Liver (tissue), 9 donors: Measurements from ENCODE around the gene POLA1. TPM values are rescaled to one million over a fixed set of nuclear protein-coding genes. Genes with fewer than 3 reads are reported as not detected.

ENCODE experiments used
- DNase-seq: peaks from one replicate; pipeline ENCODE4 v3.0.0-alpha.2; 2017; ENCODE audit warnings: low spot score
- H3K27ac ChIP-seq, 2 donors: one replicate each; pipeline ENCODE4 v1.7.0; 2013; ENCODE audit warnings: inconsistent platforms in 2 of 2, low read length in 2 of 2, control low read depth in 1 of 2, low read depth in 1 of 2, mild to moderate bottlenecking in 1 of 2
- H3K27me3 ChIP-seq, 4 donors: one replicate each; pipeline versions ENCODE4 v1.6.1 to v1.7.0; 2013; ENCODE audit warnings: low read length in 3 of 4, inconsistent platforms in 1 of 4, mild to moderate bottlenecking in 1 of 4, moderate library complexity in 1 of 4; ENCODE audit not compliant: control insufficient read depth in 4 of 4, insufficient read depth in 4 of 4
- H3K36me3 ChIP-seq, 4 donors: one replicate each; pipeline versions ENCODE4 v1.6.1 to v1.7.0; 2013; ENCODE audit warnings: low read length in 3 of 4, mild to moderate bottlenecking in 3 of 4, low read depth in 1 of 4, moderate library complexity in 1 of 4; ENCODE audit not compliant: control insufficient read depth in 4 of 4, insufficient read depth in 3 of 4
- H3K4me1 ChIP-seq, 4 donors: one replicate each; pipeline versions ENCODE4 v1.6.1 to v1.7.0; 2013; ENCODE audit warnings: low read length in 3 of 4, mild to moderate bottlenecking in 3 of 4, moderate library complexity in 1 of 4; ENCODE audit not compliant: control insufficient read depth in 4 of 4, insufficient read depth in 4 of 4
- H3K4me3 ChIP-seq, 3 donors: one replicate each; pipeline versions ENCODE4 v1.6.1 to v1.7.0; 2013; ENCODE audit warnings: low read length in 3 of 3, control low read depth in 1 of 3, low read depth in 1 of 3, mild to moderate bottlenecking in 1 of 3
- H3K9ac ChIP-seq, 2 donors: one replicate each; pipeline ENCODE4 v1.7.0; 2013; ENCODE audit warnings: low read length in 2 of 2, mild to moderate bottlenecking in 2 of 2, moderate library complexity in 2 of 2, control low read depth in 1 of 2, low read depth in 1 of 2
- H3K9me3 ChIP-seq, 4 donors: one replicate each; pipeline versions ENCODE4 v1.6.1 to v1.7.0; 2013; ENCODE audit warnings: low read length in 3 of 4; ENCODE audit not compliant: control insufficient read depth in 4 of 4
- FOXA1 ChIP-seq: IDR thresholded peaks from 2 replicates; pipeline ENCODE4 v1.6.1; 2016; ENCODE audit warnings: antibody characterized with exemption
- FOXA2 ChIP-seq: IDR thresholded peaks from 2 replicates; pipeline ENCODE4 v1.6.1; 2016; ENCODE audit warnings: antibody characterized with exemption
- GABPA ChIP-seq, 2 donors: IDR thresholded peaks in 1 of 2; conservative IDR thresholded peaks in 1 of 2; 2 replicates each; pipeline ENCODE4 v1.6.1; 2016; ENCODE audit warnings: antibody characterized with exemption in 2 of 2, mild to moderate bottlenecking in 1 of 2, moderate library complexity in 1 of 2
- HNF4A ChIP-seq, 2 donors: conservative IDR thresholded peaks; 2 replicates each; pipeline ENCODE4 v1.6.1; 2016; ENCODE audit warnings: antibody characterized with exemption in 2 of 2, mild to moderate bottlenecking in 2 of 2
- HNF4G ChIP-seq: IDR thresholded peaks from 2 replicates; pipeline ENCODE4 v1.6.1; 2016; ENCODE audit warnings: antibody characterized with exemption
- NR2F2 ChIP-seq: IDR thresholded peaks from 2 replicates; pipeline ENCODE4 v1.6.1; 2016; ENCODE audit warnings: antibody characterized with exemption
- RAD21 ChIP-seq, 2 donors: IDR thresholded peaks; 2 replicates each; pipeline ENCODE4 v1.6.1; 2016; ENCODE audit warnings: antibody characterized with exemption in 2 of 2, mild to moderate bottlenecking in 2 of 2
- RXRA ChIP-seq, 2 donors: IDR thresholded peaks; 2 replicates each; pipeline ENCODE4 v1.6.1; 2017 to 2018; ENCODE audit warnings: antibody characterized with exemption in 2 of 2, mild to moderate bottlenecking in 1 of 2
- SP1 ChIP-seq: IDR thresholded peaks from 2 replicates; pipeline ENCODE4 v1.6.1; 2018; ENCODE audit warnings: antibody characterized with exemption, mild to moderate bottlenecking
- TAF1 ChIP-seq: conservative IDR thresholded peaks from 2 replicates; pipeline ENCODE4 v1.6.1; 2016; ENCODE audit warnings: antibody characterized with exemption, mild to moderate bottlenecking
- YY1 ChIP-seq: IDR thresholded peaks from 2 replicates; pipeline ENCODE4 v1.6.1; 2016; ENCODE audit warnings: antibody characterized with exemption, mild to moderate bottlenecking
- WGBS: extraction: QIAGEN DNeasy Blood & Tissue Kit; methylation state at CpG from one replicate; pipeline ENCODE4 v1.1.7; 2013; 5-methylcytosine and 5-hydroxymethylcytosine counted together
- polyA plus RNA-seq, 2 donors: library from polyadenylated mRNA; stranded (reverse) in 1 of 2; unstranded in 1 of 2; fragments of 200-250 nt in 1 of 2; fragments of >200 nt in 1 of 2; fragmentation: Nextera tagmentation in 1 of 2; extraction: Ambion mirVana in 1 of 2; gene quantifications; one replicate each; pipeline versions ENCODE4 v1.2.1 to v1.2.3, GENCODE V29; 2013 to 2015
- total RNA-seq, 2 donors: library from RNA; depleted of rRNA; stranded (reverse); fragments of >200 nt; gene quantifications; one replicate each; pipeline ENCODE4 v1.2.3, GENCODE V29; 2014
- TF ChIP-seq, protein P1 (sequence below): IDR thresholded peaks from 2 replicates; pipeline ENCODE4 v1.6.1; 2016; ENCODE audit warnings: antibody characterized with exemption
- TF ChIP-seq, protein P2 (sequence below): IDR thresholded peaks from 2 replicates; pipeline ENCODE4 v1.6.1; 2016; ENCODE audit warnings: antibody characterized with exemption
- TF ChIP-seq, protein P3 (sequence below): fragments of 150-350 bp; IDR thresholded peaks from 2 replicates; pipeline ENCODE4 v1.5.1; 2017; ENCODE audit warnings: improper control_type of control experiment, low read depth, low read length; ENCODE audit not compliant: missing input control
- donor health status: healthy.
- donor health status: healthy.
- donor health status: healthy.
- donor health status: healthy.
- donor health status: healthy.

The POLA1 gene
- total and polyA plus RNA-seq, 4 donors, result 0.93 to 12.7 (median 4.3) TPM

DNA sequence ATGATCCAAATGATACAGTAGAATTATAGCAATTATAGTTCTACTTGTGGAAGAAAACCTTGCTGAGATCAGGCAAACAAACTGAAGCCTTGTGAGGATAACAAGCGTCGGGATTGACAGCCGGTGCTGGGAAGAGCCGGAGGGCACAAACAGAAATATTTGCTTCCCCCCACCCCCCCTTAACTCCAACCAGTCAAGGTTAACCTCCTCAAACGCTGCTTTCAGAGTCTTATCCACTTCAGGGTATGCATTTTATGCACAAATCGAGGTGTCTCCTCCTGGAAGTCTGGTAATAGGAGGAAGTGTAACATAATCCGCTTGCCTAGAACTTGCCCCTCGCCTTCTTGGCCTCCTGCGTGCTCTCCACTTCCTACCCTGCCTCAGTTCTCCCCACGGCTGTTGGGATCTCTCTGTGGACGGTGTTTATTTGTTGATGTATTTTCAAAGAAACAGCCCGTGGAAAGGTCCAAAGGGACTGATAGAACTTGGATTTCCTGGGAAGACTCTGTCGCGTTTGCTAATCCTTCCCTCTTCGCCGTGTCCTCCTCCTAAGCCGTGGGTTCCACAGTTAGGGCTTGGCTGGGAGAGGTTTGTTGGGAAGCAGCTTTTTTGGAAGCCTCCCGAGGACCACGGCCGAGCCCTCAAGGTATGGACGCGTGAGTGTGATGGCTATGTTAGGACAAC, 326.1 kb downstream of the POLA1 start:
- Histone ChIP-seq H3K9ac (no peak overlapping the region), H3K4me1 (peaks cover 3 to 17% (median 8%) of the 10 kb centered on the region in 4 donors), H3K27ac (no peak overlapping the region)

GRCh38 chrX:25020391-25020904, 326.7 kb downstream of the POLA1 start:
- no peak for DNase-seq
- H3K27me3 ChIP-seq, result peaks cover 0 to 31% (median 4%) of the 10 kb centered on the region in 4 donors
- TF ChIP-seq NR2F2 (no peak), RXRA (IDR thresholded peaks at IDR 0.05) (no peak), TAF1 (no peak), FOXA1 (no peak), YY1 (no peak)
- no peak overlapping the region for H3K9ac ChIP-seq
- H3K9me3 ChIP-seq, result no peaks in the 10 kb centered on the region
- H3K27ac ChIP-seq, result no peak overlapping the region
- no peak overlapping the region for H3K4me3 ChIP-seq
- no peaks in the 10 kb centered on the region for H3K36me3 ChIP-seq
- H3K4me1 ChIP-seq, result peaks cover 3 to 15% (median 8%) of the 10 kb centered on the region in 4 donors
- 2% methylated on average over 27 of the region's 27 CpGs for WGBS

More for the DNA sequence above, 326.1 kb downstream of the POLA1 start:
- H3K9me3 ChIP-seq, result no peaks in the 10 kb centered on the region
- DNase-seq, result no peak
- H3K27me3 ChIP-seq, result peaks cover 0 to 31% (median 5%) of the 10 kb centered on the region in 4 donors
- no peaks in the 10 kb centered on the region for H3K36me3 ChIP-seq
- TF ChIP-seq, protein P1, sequence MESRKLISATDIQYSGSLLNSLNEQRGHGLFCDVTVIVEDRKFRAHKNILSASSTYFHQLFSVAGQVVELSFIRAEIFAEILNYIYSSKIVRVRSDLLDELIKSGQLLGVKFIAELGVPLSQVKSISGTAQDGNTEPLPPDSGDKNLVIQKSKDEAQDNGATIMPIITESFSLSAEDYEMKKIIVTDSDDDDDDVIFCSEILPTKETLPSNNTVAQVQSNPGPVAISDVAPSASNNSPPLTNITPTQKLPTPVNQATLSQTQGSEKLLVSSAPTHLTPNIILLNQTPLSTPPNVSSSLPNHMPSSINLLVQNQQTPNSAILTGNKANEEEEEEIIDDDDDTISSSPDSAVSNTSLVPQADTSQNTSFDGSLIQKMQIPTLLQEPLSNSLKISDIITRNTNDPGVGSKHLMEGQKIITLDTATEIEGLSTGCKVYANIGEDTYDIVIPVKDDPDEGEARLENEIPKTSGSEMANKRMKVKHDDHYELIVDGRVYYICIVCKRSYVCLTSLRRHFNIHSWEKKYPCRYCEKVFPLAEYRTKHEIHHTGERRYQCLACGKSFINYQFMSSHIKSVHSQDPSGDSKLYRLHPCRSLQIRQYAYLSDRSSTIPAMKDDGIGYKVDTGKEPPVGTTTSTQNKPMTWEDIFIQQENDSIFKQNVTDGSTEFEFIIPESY, result no peak
- TF ChIP-seq HNF4A (conservative IDR thresholded peaks at IDR 0.05) (no peak), TAF1 (no peak), NR2F2 (no peak), FOXA1 (no peak), RXRA (IDR thresholded peaks at IDR 0.05) (no peak), SP1 (no peak), GABPA (IDR thresholded peaks at IDR 0.05 in 1 of 2, conservative IDR thresholded peaks at IDR 0.05 in 1 of 2) (no peak), YY1 (no peak), HNF4G (no peak)
- TF ChIP-seq, protein P2, sequence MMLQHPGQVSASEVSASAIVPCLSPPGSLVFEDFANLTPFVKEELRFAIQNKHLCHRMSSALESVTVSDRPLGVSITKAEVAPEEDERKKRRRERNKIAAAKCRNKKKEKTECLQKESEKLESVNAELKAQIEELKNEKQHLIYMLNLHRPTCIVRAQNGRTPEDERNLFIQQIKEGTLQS, result no peak
- TF ChIP-seq, protein P3, sequence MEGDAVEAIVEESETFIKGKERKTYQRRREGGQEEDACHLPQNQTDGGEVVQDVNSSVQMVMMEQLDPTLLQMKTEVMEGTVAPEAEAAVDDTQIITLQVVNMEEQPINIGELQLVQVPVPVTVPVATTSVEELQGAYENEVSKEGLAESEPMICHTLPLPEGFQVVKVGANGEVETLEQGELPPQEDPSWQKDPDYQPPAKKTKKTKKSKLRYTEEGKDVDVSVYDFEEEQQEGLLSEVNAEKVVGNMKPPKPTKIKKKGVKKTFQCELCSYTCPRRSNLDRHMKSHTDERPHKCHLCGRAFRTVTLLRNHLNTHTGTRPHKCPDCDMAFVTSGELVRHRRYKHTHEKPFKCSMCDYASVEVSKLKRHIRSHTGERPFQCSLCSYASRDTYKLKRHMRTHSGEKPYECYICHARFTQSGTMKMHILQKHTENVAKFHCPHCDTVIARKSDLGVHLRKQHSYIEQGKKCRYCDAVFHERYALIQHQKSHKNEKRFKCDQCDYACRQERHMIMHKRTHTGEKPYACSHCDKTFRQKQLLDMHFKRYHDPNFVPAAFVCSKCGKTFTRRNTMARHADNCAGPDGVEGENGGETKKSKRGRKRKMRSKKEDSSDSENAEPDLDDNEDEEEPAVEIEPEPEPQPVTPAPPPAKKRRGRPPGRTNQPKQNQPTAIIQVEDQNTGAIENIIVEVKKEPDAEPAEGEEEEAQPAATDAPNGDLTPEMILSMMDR, result no peak
- H3K4me3 ChIP-seq, result no peak overlapping the region
- WGBS, result 4% methylated on average over 22 of the region's 22 CpGs

DNA sequence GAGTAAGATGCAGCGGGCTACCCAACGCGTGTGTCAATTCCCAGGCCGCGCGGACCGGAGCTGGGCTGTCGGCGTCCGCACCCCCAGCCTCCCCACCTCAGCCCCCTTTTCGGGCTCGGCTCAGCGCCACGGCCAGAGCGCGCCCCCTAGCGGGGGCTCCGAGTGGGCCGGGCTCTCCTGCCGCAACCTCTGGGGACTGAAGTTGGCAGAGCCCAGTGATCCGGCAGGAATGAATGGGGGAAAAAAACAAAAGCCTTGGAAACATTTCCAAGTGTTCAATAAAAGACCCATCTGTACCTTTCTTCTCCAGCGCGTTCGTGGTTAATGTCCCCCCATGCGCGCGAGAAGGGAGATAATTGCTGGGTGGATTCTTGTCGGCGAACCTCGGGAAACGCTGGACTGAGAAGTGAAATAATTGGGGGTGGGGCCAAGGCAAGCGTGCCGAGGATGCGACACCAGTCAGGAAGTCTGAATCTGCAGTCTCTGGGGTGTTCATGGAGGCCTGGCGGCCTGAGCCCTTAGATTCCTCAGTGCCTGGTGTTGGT, 327.3 kb downstream of the POLA1 start:
- peaks cover 0 to 33% (median 4%) of the 10 kb centered on the region in 4 donors for H3K27me3 ChIP-seq
- WGBS, result 3% methylated on average over 35 of the region's 35 CpGs
- TF ChIP-seq, protein P3, result peak; percentile 24
- no peak for TF ChIP-seq FOXA2
- TF ChIP-seq NR2F2, result no peak
- peak; percentile 10 to 46 for TF ChIP-seq RAD21 (IDR thresholded peaks at IDR 0.05)

More for the DNA sequence above, 327.3 kb downstream of the POLA1 start:
- no peak overlapping the region for H3K9ac ChIP-seq
- H3K4me1 ChIP-seq, result peaks cover 3 to 10% (median 7%) of the 10 kb centered on the region in 4 donors
- no peaks in the 10 kb centered on the region for H3K9me3 ChIP-seq
- DNase-seq, result peak; percentile 40
- no peaks in the 10 kb centered on the region for H3K36me3 ChIP-seq
- H3K27ac ChIP-seq, result no peak overlapping the region
- peak overlapping the region in 1 of 3 donors; percentile 4 for H3K4me3 ChIP-seq
